Glutamatergic neuron (in vitro differentiated cells): ENCODE data around the gene KCNH2. TPM values are rescaled to one million over a fixed set of nuclear protein-coding genes. Genes with fewer than 3 reads are reported as not detected.

Experiments used
- DNase-seq: peaks from one replicate; pipeline ENCODE4 v3.0.0; 2022
- H3K27ac Mint-ChIP-seq: one replicate; pipeline ENCODE4 v1.8.0; 2020; ENCODE audit warnings: mild to moderate bottlenecking, mixed read lengths, inconsistent platforms; ENCODE audit not compliant: unreplicated experiment
- H3K27me3 Mint-ChIP-seq: one replicate; pipeline ENCODE4 v1.8.0; 2020; ENCODE audit warnings: mild to moderate bottlenecking, moderate library complexity, mixed read lengths, inconsistent platforms; ENCODE audit not compliant: unreplicated experiment
- H3K36me3 Mint-ChIP-seq: one replicate; pipeline ENCODE4 v1.8.0; 2020; ENCODE audit warnings: mild to moderate bottlenecking, mixed read lengths, inconsistent platforms; ENCODE audit not compliant: unreplicated experiment
- H3K4me1 Mint-ChIP-seq: one replicate; pipeline ENCODE4 v1.8.0; 2020; ENCODE audit warnings: mild to moderate bottlenecking, low read depth, mixed read lengths, inconsistent platforms; ENCODE audit not compliant: unreplicated experiment
- H3K4me3 Mint-ChIP-seq: one replicate; pipeline ENCODE4 v1.8.0; 2020; ENCODE audit warnings: mild to moderate bottlenecking, mixed read lengths, inconsistent platforms; ENCODE audit not compliant: unreplicated experiment
- H3K9me3 Mint-ChIP-seq: one replicate; pipeline ENCODE4 v1.8.0; 2020; ENCODE audit warnings: mild to moderate bottlenecking, moderate library complexity, mixed read lengths, inconsistent platforms; ENCODE audit not compliant: unreplicated experiment
- CTCF ChIP-seq: fragments of 200-600 bp; sonication (generic); IDR thresholded peaks from one replicate; pipeline ENCODE4 v1.5.0; 2021; ENCODE audit not compliant: partially characterized antibody, unreplicated experiment
- total RNA-seq: library from RNA; stranded (reverse); fragmentation: NEBNext Ultra II Directional; extraction: Animal tissue kit (Norgen Biotek cat#: 25700); gene quantifications from one replicate; pipeline ENCODE4 v1.2.1, GENCODE V29; 2021; ENCODE audit not compliant: unreplicated experiment

The KCNH2 gene
- total RNA-seq, 1 donor from 2014 or later: 73.7 TPM

- no peak overlapping the region for H3K27ac Mint-ChIP-seq
- no peak for TF ChIP-seq CTCF
- H3K4me1 Mint-ChIP-seq: peaks cover 4% of the 10 kb centered on the region
- peaks cover 2% of the 10 kb centered on the region for H3K9me3 Mint-ChIP-seq
- peaks cover 3% of the 10 kb centered on the region for H3K27me3 Mint-ChIP-seq
- DNase-seq: no peak
- H3K4me3 Mint-ChIP-seq: no peak overlapping the region
- no peaks in the 10 kb centered on the region for H3K36me3 Mint-ChIP-seq
Observed at GRCh38 chr7:150998341-150998740, 20.2 kb upstream of the KCNH2 start.

- peaks cover under 1% of the 10 kb centered on the region for H3K36me3 Mint-ChIP-seq
- no peak for DNase-seq
- no peak overlapping the region for H3K4me3 Mint-ChIP-seq
- H3K4me1 Mint-ChIP-seq: peaks cover 4% of the 10 kb centered on the region
- H3K27me3 Mint-ChIP-seq: peaks cover 3% of the 10 kb centered on the region
- TF ChIP-seq CTCF: no peak
- H3K27ac Mint-ChIP-seq: no peak overlapping the region
- peaks cover 2% of the 10 kb centered on the region for H3K9me3 Mint-ChIP-seq
Observed at GRCh38 chr7:150997817-150998216, 19.7 kb upstream of the KCNH2 start.

- H3K36me3 Mint-ChIP-seq: peaks cover 4% of the 10 kb centered on the region
- H3K9me3 Mint-ChIP-seq: peaks cover 4% of the 10 kb centered on the region
- DNase-seq: no peak
- no peak overlapping the region for H3K4me3 Mint-ChIP-seq
- TF ChIP-seq CTCF: no peak
- H3K4me1 Mint-ChIP-seq: peaks cover 4% of the 10 kb centered on the region
- no peak overlapping the region for H3K27ac Mint-ChIP-seq
- peaks cover 5% of the 10 kb centered on the region for H3K27me3 Mint-ChIP-seq
Observed at GRCh38 chr7:150997075-150997511, 19.0 kb upstream of the KCNH2 start.

- peaks cover 4% of the 10 kb centered on the region for H3K36me3 Mint-ChIP-seq
- no peak overlapping the region for H3K4me3 Mint-ChIP-seq
- H3K9me3 Mint-ChIP-seq: peaks cover 4% of the 10 kb centered on the region
- H3K27me3 Mint-ChIP-seq: peaks cover 5% of the 10 kb centered on the region
- no peak for DNase-seq
- H3K4me1 Mint-ChIP-seq: peaks cover 4% of the 10 kb centered on the region
- no peak for TF ChIP-seq CTCF
- no peak overlapping the region for H3K27ac Mint-ChIP-seq
Observed at GRCh38 chr7:150996376-150997074, 18.4 kb upstream of the KCNH2 start.

- DNase-seq: peak; percentile 60
- Mint-ChIP-seq H3K27ac (no peak overlapping the region), H3K4me1 (peaks cover 4% of the 10 kb centered on the region), H3K4me3 (no peak overlapping the region), H3K9me3 (peaks cover 19% of the 10 kb centered on the region), H3K36me3 (peaks cover 18% of the 10 kb centered on the region), H3K27me3 (peaks cover 5% of the 10 kb centered on the region)
- TF ChIP-seq CTCF: no peak
Observed at GRCh38 chr7:150994838-150995510, 16.9 kb upstream of the KCNH2 start.
